Measurements from ENCODE around the gene PUS1. TPM values are rescaled to one million over a fixed set of nuclear protein-coding genes. Genes with fewer than 3 reads are reported as not detected.

The PUS1 gene
- total RNA-seq, 2 experiments from 2014 or later = 43.5 to 78.3 TPM

DNA sequence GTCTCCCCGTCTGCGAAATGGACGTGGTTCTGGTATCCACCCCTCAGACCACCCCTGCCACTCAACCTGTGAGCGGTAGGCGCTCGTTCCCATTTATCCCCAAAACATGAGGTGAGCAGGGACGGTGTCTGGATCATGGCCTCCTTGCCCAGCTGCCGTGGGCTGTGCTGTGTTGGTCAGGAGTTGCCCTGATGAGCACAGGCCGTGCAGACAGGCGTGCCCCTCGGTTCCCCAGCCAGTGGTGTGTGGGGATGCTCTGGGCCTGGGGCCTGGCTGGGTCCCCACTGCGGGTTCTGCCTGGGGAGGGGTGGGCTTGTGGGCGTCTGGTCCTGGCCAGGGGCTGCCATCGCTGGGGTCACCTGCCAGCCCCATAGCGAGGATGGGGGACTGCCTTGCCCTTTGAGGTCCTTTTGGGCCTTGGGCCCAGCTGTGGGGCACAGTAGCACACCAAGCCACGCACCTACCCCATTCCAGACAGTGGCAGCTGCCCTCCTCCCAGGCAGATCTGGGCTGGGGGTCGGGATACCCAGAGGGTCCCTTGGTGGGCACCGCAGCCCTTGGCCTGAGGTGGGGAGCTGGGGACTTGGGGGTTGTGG lies 11.3 kb upstream of the PUS1 start:
- peaks cover under 1% of the 10 kb centered on the region for H3K4me1 ChIP-seq (ENCODE audit: insufficient read depth, low read length, poor library complexity, severe bottlenecking)
- DNase-seq (ENCODE audit: low spot score) = no peak
- no peaks in the 10 kb centered on the region for H3K79me2 ChIP-seq (ENCODE audit: insufficient read depth, low read depth, low read length)
- TF ChIP-seq EZH2phosphoT487 (IDR thresholded peaks at IDR 0.05; ENCODE audit: borderline replicate concordance, low read depth, low read length) = no peak
- TF ChIP-seq, protein P1, sequence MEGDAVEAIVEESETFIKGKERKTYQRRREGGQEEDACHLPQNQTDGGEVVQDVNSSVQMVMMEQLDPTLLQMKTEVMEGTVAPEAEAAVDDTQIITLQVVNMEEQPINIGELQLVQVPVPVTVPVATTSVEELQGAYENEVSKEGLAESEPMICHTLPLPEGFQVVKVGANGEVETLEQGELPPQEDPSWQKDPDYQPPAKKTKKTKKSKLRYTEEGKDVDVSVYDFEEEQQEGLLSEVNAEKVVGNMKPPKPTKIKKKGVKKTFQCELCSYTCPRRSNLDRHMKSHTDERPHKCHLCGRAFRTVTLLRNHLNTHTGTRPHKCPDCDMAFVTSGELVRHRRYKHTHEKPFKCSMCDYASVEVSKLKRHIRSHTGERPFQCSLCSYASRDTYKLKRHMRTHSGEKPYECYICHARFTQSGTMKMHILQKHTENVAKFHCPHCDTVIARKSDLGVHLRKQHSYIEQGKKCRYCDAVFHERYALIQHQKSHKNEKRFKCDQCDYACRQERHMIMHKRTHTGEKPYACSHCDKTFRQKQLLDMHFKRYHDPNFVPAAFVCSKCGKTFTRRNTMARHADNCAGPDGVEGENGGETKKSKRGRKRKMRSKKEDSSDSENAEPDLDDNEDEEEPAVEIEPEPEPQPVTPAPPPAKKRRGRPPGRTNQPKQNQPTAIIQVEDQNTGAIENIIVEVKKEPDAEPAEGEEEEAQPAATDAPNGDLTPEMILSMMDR (conservative IDR thresholded peaks at IDR 0.05; ENCODE audit: low read length) = no peak
- H3K4me2 ChIP-seq (ENCODE audit: low read length) = no peak overlapping the region
- BruUV-seq (replicated peaks) = no TSS peak
- no peaks in the 10 kb centered on the region; the same call in 1 of the 2 replicates for H4K20me1 ChIP-seq (ENCODE audit: insufficient read depth, low read length)
- POLR2A ChIA-PET = no interaction called here
- CTCF ChIA-PET (ENCODE audit: unreplicated experiment) = no interaction called here
- no peak overlapping the region for H2AFZ ChIP-seq (ENCODE audit: low read length)
- intact Hi-C loops (cut with micrococcal nuclease; ENCODE audit: unreplicated experiment) = no loop called here
- no peaks in the 10 kb centered on the region for H3K9me3 ChIP-seq (ENCODE audit: low read length)
- H3K4me3 ChIP-seq (ENCODE audit: low read depth, low read length, poor library complexity, severe bottlenecking) = no peak overlapping the region
- no peaks in the 10 kb centered on the region for H3K9me2 ChIP-seq (ENCODE audit: insufficient read depth, low read length)
- no peak overlapping the region for H3K27ac ChIP-seq (ENCODE audit: low read depth, low read length, poor library complexity, severe bottlenecking)
- no peaks in the 10 kb centered on the region for H3K36me3 ChIP-seq (ENCODE audit: insufficient read depth, low read length)

DNA sequence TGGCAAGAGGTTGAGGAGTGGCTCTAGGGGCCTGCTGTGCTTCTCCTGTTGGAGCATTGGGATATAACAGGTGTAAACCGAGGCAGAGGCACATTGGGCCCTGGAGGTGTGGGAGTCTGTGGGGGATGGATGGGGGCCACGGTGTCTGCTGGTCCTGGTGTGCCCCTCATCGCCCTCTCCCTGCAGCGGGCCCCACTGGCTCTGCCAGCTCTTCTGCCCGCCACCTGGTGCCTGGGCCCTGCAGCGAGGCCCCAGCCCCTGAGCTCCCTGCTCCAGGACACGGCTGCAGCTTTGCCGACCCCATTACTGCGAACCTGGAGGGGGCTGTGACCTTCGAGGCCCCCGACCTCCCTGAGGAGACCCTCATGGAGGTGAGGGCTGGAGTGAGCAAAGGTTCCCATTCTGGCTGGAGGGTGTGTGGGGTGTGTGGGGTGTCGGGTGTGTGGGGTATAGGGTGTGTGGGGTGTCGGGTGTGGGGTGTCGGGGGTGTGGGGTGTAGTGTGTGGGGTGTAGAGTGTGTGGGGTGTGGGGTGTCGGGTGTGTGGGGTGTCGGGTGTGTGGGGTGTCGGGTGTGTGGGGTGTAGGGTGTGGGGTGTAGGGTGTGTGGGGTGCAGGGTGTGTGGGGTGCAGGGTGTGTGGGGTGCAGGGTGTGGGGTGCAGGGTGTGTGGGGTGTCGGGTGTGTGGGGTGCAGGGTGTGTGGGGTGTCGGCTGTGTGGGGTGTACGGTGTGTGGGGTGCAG lies 10.6 kb upstream of the PUS1 start:
- Histone ChIP-seq H3K4me3 (ENCODE audit: low read depth, low read length, poor library complexity, severe bottlenecking) (no peak overlapping the region), H3K9me3 (ENCODE audit: low read length) (no peaks in the 10 kb centered on the region), H4K20me1 (ENCODE audit: insufficient read depth, low read length) (no peaks in the 10 kb centered on the region; the same call in 1 of the 2 replicates), H3K79me2 (ENCODE audit: insufficient read depth, low read depth, low read length) (no peaks in the 10 kb centered on the region), H2AFZ (ENCODE audit: low read length) (no peak overlapping the region), H3K9me2 (ENCODE audit: insufficient read depth, low read length) (no peaks in the 10 kb centered on the region), H3K27ac (ENCODE audit: low read depth, low read length, poor library complexity, severe bottlenecking) (no peak overlapping the region), H3K4me1 (ENCODE audit: insufficient read depth, low read length, poor library complexity, severe bottlenecking) (peaks cover 8% of the 10 kb centered on the region), H3K36me3 (ENCODE audit: insufficient read depth, low read length) (no peaks in the 10 kb centered on the region), H3K4me2 (ENCODE audit: low read length) (no peak overlapping the region)
- CTCF ChIA-PET (ENCODE audit: unreplicated experiment) = no interaction called here
- BruUV-seq (replicated peaks) = no TSS peak
- DNase-seq (ENCODE audit: low spot score) = no peak
- TF ChIP-seq, protein P1 (conservative IDR thresholded peaks at IDR 0.05; ENCODE audit: low read length) = no peak
- TF ChIP-seq EZH2phosphoT487 (IDR thresholded peaks at IDR 0.05; ENCODE audit: borderline replicate concordance, low read depth, low read length) = no peak
- POLR2A ChIA-PET = no interaction called here
- intact Hi-C loops (cut with micrococcal nuclease; ENCODE audit: unreplicated experiment) = no loop called here

DNA sequence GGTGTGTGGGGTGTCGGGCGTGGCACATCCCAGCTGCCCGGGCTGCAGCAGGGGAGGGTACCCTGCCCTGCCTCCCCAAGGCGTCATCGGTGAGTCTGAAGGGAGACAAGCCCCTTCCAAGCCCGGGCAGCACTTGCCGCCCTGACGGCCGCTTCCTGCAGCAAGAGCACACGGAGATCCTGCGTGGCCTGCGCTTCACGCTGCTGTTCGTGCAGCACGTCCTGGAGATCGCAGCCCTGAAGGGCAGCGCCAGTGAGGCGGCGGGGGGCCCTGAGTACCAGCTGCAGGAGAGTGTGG lies 10.1 kb upstream of the PUS1 start:
- no peaks in the 10 kb centered on the region for H3K9me3 ChIP-seq (ENCODE audit: low read length)
- no peak overlapping the region for H2AFZ ChIP-seq (ENCODE audit: low read length)
- H3K9me2 ChIP-seq (ENCODE audit: insufficient read depth, low read length) = no peaks in the 10 kb centered on the region
- CTCF ChIA-PET (ENCODE audit: unreplicated experiment) = no interaction called here
- intact Hi-C loops (cut with micrococcal nuclease; ENCODE audit: unreplicated experiment) = no loop called here
- BruUV-seq (replicated peaks) = no TSS peak
- peaks cover 13% of the 10 kb centered on the region for H3K4me1 ChIP-seq (ENCODE audit: insufficient read depth, low read length, poor library complexity, severe bottlenecking)
- no peak overlapping the region for H3K27ac ChIP-seq (ENCODE audit: low read depth, low read length, poor library complexity, severe bottlenecking)
- no peak for DNase-seq (ENCODE audit: low spot score)
- no peaks in the 10 kb centered on the region; the same call in 1 of the 2 replicates for H4K20me1 ChIP-seq (ENCODE audit: insufficient read depth, low read length)
- H3K36me3 ChIP-seq (ENCODE audit: insufficient read depth, low read length) = no peaks in the 10 kb centered on the region
- no peaks in the 10 kb centered on the region for H3K79me2 ChIP-seq (ENCODE audit: insufficient read depth, low read depth, low read length)
- TF ChIP-seq EZH2phosphoT487 (IDR thresholded peaks at IDR 0.05; ENCODE audit: borderline replicate concordance, low read depth, low read length) = no peak
- TF ChIP-seq, protein P1 (conservative IDR thresholded peaks at IDR 0.05; ENCODE audit: low read length) = no peak
- H3K4me3 ChIP-seq (ENCODE audit: low read depth, low read length, poor library complexity, severe bottlenecking) = no peak overlapping the region
- POLR2A ChIA-PET = no interaction called here
- no peak overlapping the region for H3K4me2 ChIP-seq (ENCODE audit: low read length)
